Glutamatergic neuron (in vitro differentiated cells): Measurements from ENCODE around the gene IMMP2L. TPM values are rescaled to one million over a fixed set of nuclear protein-coding genes. Genes with fewer than 3 reads are reported as not detected.

Experiments used
- DNase-seq: peaks from one replicate; pipeline ENCODE4 v3.0.0; 2022
- H3K27ac Mint-ChIP-seq: one replicate; pipeline ENCODE4 v1.8.0; 2020; ENCODE audit warnings: mild to moderate bottlenecking, mixed read lengths, inconsistent platforms; ENCODE audit not compliant: unreplicated experiment
- H3K27me3 Mint-ChIP-seq: one replicate; pipeline ENCODE4 v1.8.0; 2020; ENCODE audit warnings: mild to moderate bottlenecking, moderate library complexity, mixed read lengths, inconsistent platforms; ENCODE audit not compliant: unreplicated experiment
- H3K36me3 Mint-ChIP-seq: one replicate; pipeline ENCODE4 v1.8.0; 2020; ENCODE audit warnings: mild to moderate bottlenecking, mixed read lengths, inconsistent platforms; ENCODE audit not compliant: unreplicated experiment
- H3K4me1 Mint-ChIP-seq: one replicate; pipeline ENCODE4 v1.8.0; 2020; ENCODE audit warnings: mild to moderate bottlenecking, low read depth, mixed read lengths, inconsistent platforms; ENCODE audit not compliant: unreplicated experiment
- H3K4me3 Mint-ChIP-seq: one replicate; pipeline ENCODE4 v1.8.0; 2020; ENCODE audit warnings: mild to moderate bottlenecking, mixed read lengths, inconsistent platforms; ENCODE audit not compliant: unreplicated experiment
- H3K9me3 Mint-ChIP-seq: one replicate; pipeline ENCODE4 v1.8.0; 2020; ENCODE audit warnings: mild to moderate bottlenecking, moderate library complexity, mixed read lengths, inconsistent platforms; ENCODE audit not compliant: unreplicated experiment
- total RNA-seq: library from RNA; stranded (reverse); fragmentation: NEBNext Ultra II Directional; extraction: Animal tissue kit (Norgen Biotek cat#: 25700); gene quantifications from one replicate; pipeline ENCODE4 v1.2.1, GENCODE V29; 2021; ENCODE audit not compliant: unreplicated experiment
- TF ChIP-seq, protein P1 (sequence below): fragments of 200-600 bp; sonication (generic); IDR thresholded peaks from one replicate; pipeline ENCODE4 v1.5.0; 2021; ENCODE audit not compliant: partially characterized antibody, unreplicated experiment

The IMMP2L gene
- total RNA-seq, 1 donor from 2014 or later: 9.6 TPM

DNA sequence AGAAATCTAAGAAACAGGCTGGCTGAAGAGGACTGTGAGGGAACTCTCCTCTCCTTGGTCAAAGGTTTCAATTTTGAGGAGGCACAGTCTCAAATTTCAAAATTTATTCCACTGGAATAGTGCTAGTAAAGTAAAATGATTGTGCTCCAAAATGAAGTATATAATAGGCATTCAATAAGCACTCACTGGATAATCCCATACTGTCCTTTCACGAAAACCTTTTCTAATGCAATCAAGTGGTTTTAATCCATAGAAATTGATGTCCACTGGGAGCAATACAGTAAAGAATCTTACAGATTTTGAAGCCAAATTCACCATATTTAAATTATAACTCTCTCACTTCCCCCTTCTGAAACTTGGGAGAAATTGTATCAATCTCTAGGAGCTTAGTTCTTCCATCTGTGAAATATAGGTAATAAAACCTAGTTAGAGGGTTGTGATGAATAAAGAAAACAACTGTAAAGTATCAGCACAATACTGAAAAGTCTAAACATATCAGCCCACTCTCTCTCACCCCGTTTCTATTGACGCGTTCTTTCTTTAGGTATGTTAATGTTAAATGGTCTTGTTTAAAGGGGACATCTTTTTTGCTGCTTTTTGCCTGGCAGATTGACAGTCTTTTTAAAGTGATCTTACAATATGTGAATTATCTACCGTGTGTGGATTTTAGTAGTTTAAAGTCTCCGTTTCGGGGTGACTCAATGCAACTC, 512.2 kb downstream of the IMMP2L start:
- Mint-ChIP-seq H3K4me3 (no peak overlapping the region), H3K27ac (no peak overlapping the region), H3K27me3 (no peaks in the 10 kb centered on the region), H3K9me3 (no peaks in the 10 kb centered on the region), H3K4me1 (peaks cover 3% of the 10 kb centered on the region), H3K36me3 (no peaks in the 10 kb centered on the region)
- no peak for DNase-seq
- TF ChIP-seq, protein P1, sequence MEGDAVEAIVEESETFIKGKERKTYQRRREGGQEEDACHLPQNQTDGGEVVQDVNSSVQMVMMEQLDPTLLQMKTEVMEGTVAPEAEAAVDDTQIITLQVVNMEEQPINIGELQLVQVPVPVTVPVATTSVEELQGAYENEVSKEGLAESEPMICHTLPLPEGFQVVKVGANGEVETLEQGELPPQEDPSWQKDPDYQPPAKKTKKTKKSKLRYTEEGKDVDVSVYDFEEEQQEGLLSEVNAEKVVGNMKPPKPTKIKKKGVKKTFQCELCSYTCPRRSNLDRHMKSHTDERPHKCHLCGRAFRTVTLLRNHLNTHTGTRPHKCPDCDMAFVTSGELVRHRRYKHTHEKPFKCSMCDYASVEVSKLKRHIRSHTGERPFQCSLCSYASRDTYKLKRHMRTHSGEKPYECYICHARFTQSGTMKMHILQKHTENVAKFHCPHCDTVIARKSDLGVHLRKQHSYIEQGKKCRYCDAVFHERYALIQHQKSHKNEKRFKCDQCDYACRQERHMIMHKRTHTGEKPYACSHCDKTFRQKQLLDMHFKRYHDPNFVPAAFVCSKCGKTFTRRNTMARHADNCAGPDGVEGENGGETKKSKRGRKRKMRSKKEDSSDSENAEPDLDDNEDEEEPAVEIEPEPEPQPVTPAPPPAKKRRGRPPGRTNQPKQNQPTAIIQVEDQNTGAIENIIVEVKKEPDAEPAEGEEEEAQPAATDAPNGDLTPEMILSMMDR: no peak

DNA sequence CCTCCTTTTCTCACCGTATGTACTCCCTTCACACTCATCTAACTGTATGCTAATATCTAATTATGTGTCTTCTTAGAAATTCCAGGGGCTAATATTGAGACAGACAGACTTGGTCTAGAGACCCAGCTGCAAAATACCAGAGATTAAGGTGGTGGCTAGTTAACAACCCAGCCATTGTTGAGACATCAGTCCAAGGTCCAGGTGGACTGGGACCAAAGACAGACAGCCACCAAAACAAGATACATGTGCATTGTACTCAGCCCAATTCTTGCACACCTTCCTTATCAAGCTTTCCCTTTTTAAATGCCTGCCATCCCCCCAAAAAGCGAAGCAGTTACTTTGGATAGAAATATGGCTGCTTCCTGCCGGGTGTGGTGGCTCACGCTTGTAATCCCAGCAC, 514.7 kb downstream of the IMMP2L start:
- H3K27me3 Mint-ChIP-seq: no peaks in the 10 kb centered on the region
- no peak overlapping the region for H3K4me3 Mint-ChIP-seq
- TF ChIP-seq, protein P1: no peak
- DNase-seq: no peak
- peaks cover 5% of the 10 kb centered on the region for H3K4me1 Mint-ChIP-seq
- no peaks in the 10 kb centered on the region for H3K9me3 Mint-ChIP-seq
- H3K36me3 Mint-ChIP-seq: no peaks in the 10 kb centered on the region
- no peak overlapping the region for H3K27ac Mint-ChIP-seq

DNA sequence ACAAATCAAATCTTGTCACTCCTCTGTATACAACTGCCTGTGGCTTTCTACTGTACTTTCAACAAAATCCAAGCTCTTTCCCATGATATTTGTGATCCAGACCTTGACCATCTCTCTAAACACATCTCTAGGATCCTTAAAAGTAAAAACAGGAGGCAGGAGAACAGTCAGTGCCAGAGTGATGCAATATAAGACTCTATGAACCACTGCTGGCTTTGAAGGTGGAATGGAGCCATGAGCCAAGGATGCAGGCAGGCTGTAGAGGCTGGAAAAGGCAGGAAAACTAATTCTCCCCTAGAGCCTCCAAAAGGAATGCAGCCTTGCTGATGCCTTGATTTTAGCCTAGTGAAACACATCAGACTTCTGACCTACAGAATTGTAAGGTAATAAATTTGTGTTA, 516.8 kb downstream of the IMMP2L start:
- DNase-seq: no peak
- H3K9me3 Mint-ChIP-seq: no peaks in the 10 kb centered on the region
- H3K36me3 Mint-ChIP-seq: no peaks in the 10 kb centered on the region
- TF ChIP-seq, protein P1: no peak
- H3K27me3 Mint-ChIP-seq: no peaks in the 10 kb centered on the region
- peaks cover 4% of the 10 kb centered on the region for H3K4me1 Mint-ChIP-seq
- no peak overlapping the region for H3K27ac Mint-ChIP-seq
- H3K4me3 Mint-ChIP-seq: no peak overlapping the region

DNA sequence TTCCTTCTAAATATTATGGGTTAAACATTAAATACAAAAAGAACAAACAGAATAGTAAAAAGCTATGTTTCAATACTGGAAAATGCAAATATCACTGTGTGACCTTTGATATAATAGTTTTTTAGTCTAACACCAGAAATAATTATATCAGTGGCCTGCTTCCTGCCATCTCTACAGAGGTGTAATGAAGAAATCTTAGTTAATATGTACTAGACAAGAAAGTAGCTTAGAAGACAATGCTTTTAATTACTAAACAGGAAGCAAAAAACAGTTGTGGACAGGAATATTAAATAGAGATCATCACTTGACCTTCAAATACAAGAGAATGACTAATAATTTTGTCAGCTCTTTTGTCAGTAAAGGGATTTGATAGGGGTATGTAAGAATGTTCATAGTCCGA, 518.7 kb downstream of the IMMP2L start:
- no peak overlapping the region for H3K27ac Mint-ChIP-seq
- no peaks in the 10 kb centered on the region for H3K27me3 Mint-ChIP-seq
- H3K36me3 Mint-ChIP-seq: no peaks in the 10 kb centered on the region
- peaks cover 2% of the 10 kb centered on the region for H3K4me1 Mint-ChIP-seq
- no peak for DNase-seq
- TF ChIP-seq, protein P1: no peak
- no peak overlapping the region for H3K4me3 Mint-ChIP-seq
- no peaks in the 10 kb centered on the region for H3K9me3 Mint-ChIP-seq

DNA sequence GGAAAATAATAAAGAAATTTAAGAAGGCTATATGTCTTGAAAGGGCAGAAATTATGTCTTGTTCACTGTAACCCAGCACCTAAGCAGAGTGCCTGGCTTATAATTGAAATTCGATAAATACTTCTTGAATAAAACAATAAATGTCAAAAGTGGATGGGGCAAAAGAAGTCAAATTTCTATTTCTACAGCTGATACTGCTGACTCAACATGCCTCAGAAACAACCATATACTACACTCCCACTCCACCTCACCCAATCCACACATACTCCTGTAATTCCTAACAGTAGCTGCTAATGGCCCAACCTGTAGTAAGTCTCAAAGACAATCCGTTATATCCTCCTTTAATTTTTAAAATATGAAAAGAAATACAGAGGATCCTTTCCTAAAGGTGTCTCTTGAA, 519.5 kb downstream of the IMMP2L start:
- Mint-ChIP-seq H3K27me3 (no peaks in the 10 kb centered on the region), H3K27ac (no peak overlapping the region), H3K4me3 (no peak overlapping the region), H3K4me1 (peaks cover 2% of the 10 kb centered on the region), H3K9me3 (no peaks in the 10 kb centered on the region), H3K36me3 (no peaks in the 10 kb centered on the region)
- no peak for DNase-seq
- TF ChIP-seq, protein P1: no peak
